C1 segment of cervical spinal cord (tissue), 14 donors: Measurements from ENCODE around the gene SRR.
"Not testable (repeated sequence)": the region's sequence is repeated elsewhere in the genome, so short reads cannot be mapped to it uniquely, and the experiment has no call there.

Experiments
- DNase-seq, 14 donors: peaks; one replicate each; lab custom pipeline; 2025; lab: John Stamatoyannopoulos, UW

The SRR gene

GRCh38 chr17:2289878-2290478, 13.8 kb upstream of the SRR start:
- no peak for DNase-seq

- no peak for DNase-seq
Measured at GRCh38 chr17:2292100-2292499, 11.7 kb upstream of the SRR start.

- DNase-seq = no peak
Measured at GRCh38 chr17:2295575-2295974, 8.2 kb upstream of the SRR start.

- DNase-seq = no peak
Measured at GRCh38 chr17:2297023-2297422, 6.7 kb upstream of the SRR start.

- no peak for DNase-seq
Measured at GRCh38 chr17:2299136-2299535, 4.6 kb upstream of the SRR start.

GRCh38 chr17:2299756-2300155, 4.0 kb upstream of the SRR start:
- no peak for DNase-seq

GRCh38 chr17:2302778-2303203, 959 bp upstream of the SRR start:
- peak in 3 of 14 donors; percentile 36 to 41 (median 37) for DNase-seq

- no peak for DNase-seq
Measured at GRCh38 chr17:2304931-2305330, 1.2 kb downstream of the SRR start.

GRCh38 chr17:2309338-2310154, 5.8 kb downstream of the SRR start:
- no peak for DNase-seq

GRCh38 chr17:2312736-2313135, 9.0 kb downstream of the SRR start:
- DNase-seq = no peak

- not testable (repeated sequence) for DNase-seq
Measured at GRCh38 chr17:2316916-2317205, 13.1 kb downstream of the SRR start.

GRCh38 chr17:2317796-2318195, 14.0 kb downstream of the SRR start:
- DNase-seq = no peak

GRCh38 chr17:2319051-2319450, 15.3 kb downstream of the SRR start:
- no peak for DNase-seq

GRCh38 chr17:2321399-2321798, 17.6 kb downstream of the SRR start:
- no peak for DNase-seq

- no peak for DNase-seq
Measured at GRCh38 chr17:2323629-2324314, 20.0 kb downstream of the SRR start.

- DNase-seq = no peak
Measured at GRCh38 chr17:2331303-2331702, 27.6 kb downstream of the SRR start.

GRCh38 chr17:2335726-2336214, 32.0 kb downstream of the SRR start:
- DNase-seq = no peak

GRCh38 chr17:2336215-2336851, 32.6 kb downstream of the SRR start, which contains the start of gene TSR1:
TSS of gene TSR1 (minus strand) at chr17:2336457. CDS start at chr17:2336427, 30 bp downstream.
- peak; percentile 50 to 92 (median 84) for DNase-seq

- peak in 8 of 14 donors; percentile 23 to 58 (median 39) for DNase-seq
Measured at GRCh38 chr17:2336852-2337543, 33.2 kb downstream of the SRR start, which contains the start of gene SGSM2. TSS of gene SGSM2 (plus strand) at chr17:2337501. CDS start at chr17:2337689, 188 bp downstream.

- peak in 7 of 14 donors; percentile 22 to 64 (median 44) for DNase-seq
Measured at GRCh38 chr17:2337544-2338314, 34.0 kb downstream of the SRR start.

- DNase-seq = peak in 2 of 14 donors; percentile 2 to 24
Measured at GRCh38 chr17:2338315-2338657, 34.5 kb downstream of the SRR start.
